ENCODE measurements around the gene ACTR3C. TPM values are rescaled to one million over a fixed set of nuclear protein-coding genes. Genes with fewer than 3 reads are reported as not detected.

The ACTR3C gene
- total RNA-seq (2021), result 4.5 TPM in 2 replicates
- percentile 50 among the genes with signal in this experiment for Bru-seq, nascent RNA
- percentile 54 among the genes with signal in this experiment for BruChase-seq, experiment 1, labeled RNA remaining after a 2-hour chase
- percentile 57 among the genes with signal in this experiment for BruChase-seq, experiment 2, labeled RNA remaining after a 6-hour chase
- long read RNA-seq, result 0 reads

GRCh38 chr7:150322833-150323681 lies at the start of gene ACTR3C, which contains the start of gene LRRC61:
Gene ACTR3C, minus strand, starts transcription at chr7:150323545. Its CDS starts 28,249 bp downstream, at chr7:150295296.
Gene LRRC61, plus strand, starts transcription at chr7:150323355. Its CDS starts 13,507 bp downstream, at chr7:150336862.
- H3K4me3 ChIP-seq (ENCODE audit: low read depth, low read length, poor library complexity, severe bottlenecking), result peak within 1 kb of the TSS; percentile 87
- intact Hi-C loops (cut with micrococcal nuclease; ENCODE audit: unreplicated experiment), result no loop called here
- POLR2A ChIA-PET (ENCODE audit: low non-redundant PET), result no interaction called here

GRCh38 chr7:150372271-150373048 lies 49.1 kb upstream of the ACTR3C start:
- CTCF ChIA-PET, result no interaction called here

More at GRCh38 chr7:150322833-150323681, at the start of gene ACTR3C, which contains the start of gene LRRC61:
- CTCF ChIA-PET, result no interaction called here
- no peaks in the 10 kb centered on the region for H3K27me3 ChIP-seq (replicated peaks; ENCODE audit: insufficient read depth, low read depth, low read length, poor library complexity)
- TSS peak; percentile 78 for BruUV-seq (replicated peaks)
- peak within 1 kb of the TSS; percentile 91 for H3K27ac ChIP-seq (ENCODE audit: low read depth, low read length, poor library complexity, severe bottlenecking)
- peaks cover 22% of the 10 kb centered on the region for H3K36me3 ChIP-seq (ENCODE audit: insufficient read depth, low read length, poor library complexity, severe bottlenecking)
- no peaks in the 10 kb centered on the region for H3K9me3 ChIP-seq (ENCODE audit: low read depth, low read length, poor library complexity, severe bottlenecking)
- TF ChIP-seq EZH2 (IDR thresholded peaks at IDR 0.05; ENCODE audit: borderline replicate concordance, low read depth, low read length, poor library complexity, severe bottlenecking) (no peak), CTCF (conservative IDR thresholded peaks at IDR 0.05; ENCODE audit: low read depth, low read length) (0 out of 2 replicates have a peak, but pooled peaks have one; percentile 8)
- H3K4me1 ChIP-seq (ENCODE audit: insufficient read depth, low read length, poor library complexity, severe bottlenecking), result peaks cover 14% of the 10 kb centered on the region
- DNase-seq (ENCODE audit: low spot score), result peak; percentile 73

More at GRCh38 chr7:150372271-150373048, 49.1 kb upstream of the ACTR3C start:
- intact Hi-C loops (cut with micrococcal nuclease; ENCODE audit: unreplicated experiment), result no loop called here
- no peaks in the 10 kb centered on the region for H3K9me3 ChIP-seq (ENCODE audit: low read depth, low read length, poor library complexity, severe bottlenecking)
- no peak overlapping the region for H3K27ac ChIP-seq (ENCODE audit: low read depth, low read length, poor library complexity, severe bottlenecking)
- no TSS peak for BruUV-seq (replicated peaks)
- H3K4me3 ChIP-seq (ENCODE audit: low read depth, low read length, poor library complexity, severe bottlenecking), result no peak overlapping the region
- H3K36me3 ChIP-seq (ENCODE audit: insufficient read depth, low read length, poor library complexity, severe bottlenecking), result peaks cover 28% of the 10 kb centered on the region
- H3K27me3 ChIP-seq (replicated peaks; ENCODE audit: insufficient read depth, low read depth, low read length, poor library complexity), result no peaks in the 10 kb centered on the region
- TF ChIP-seq EZH2 (IDR thresholded peaks at IDR 0.05; ENCODE audit: borderline replicate concordance, low read depth, low read length, poor library complexity, severe bottlenecking), result no peak
- TF ChIP-seq CTCF (conservative IDR thresholded peaks at IDR 0.05; ENCODE audit: low read depth, low read length), result no peak
- H3K4me1 ChIP-seq (ENCODE audit: insufficient read depth, low read length, poor library complexity, severe bottlenecking), result peaks cover 28% of the 10 kb centered on the region
- POLR2A ChIA-PET (ENCODE audit: low non-redundant PET), result no interaction called here
- no peak for DNase-seq (ENCODE audit: low spot score)
